ENCODE measurements around the gene NUP98. TPM values are rescaled to one million over a fixed set of nuclear protein-coding genes. Genes with fewer than 3 reads are reported as not detected.
"Not testable (repeated sequence)": the region's sequence is repeated elsewhere in the genome, so short reads cannot be mapped to it uniquely, and the experiment has no call there.

Gene NUP98
- total RNA-seq, 4 donors from 2014 or later = 55.1 to 189 (median 123) TPM

GRCh38 chr11:3659595-3660515 is 137.5 kb downstream of the NUP98 start:
- no peaks in the 10 kb centered on the region for H3K36me3 ChIP-seq
- TF ChIP-seq POLR2A (IDR thresholded peaks at IDR 0.05) = no peak
- no peak for TF ChIP-seq CTCF (IDR thresholded peaks at IDR 0.05)
- no peaks in the 10 kb centered on the region for H3K9me3 ChIP-seq
- DNase-seq = no peak
- H3K27ac ChIP-seq = no peak overlapping the region
- no peaks in the 10 kb centered on the region for H3K27me3 ChIP-seq
- H3K4me1 ChIP-seq = no peaks in the 10 kb centered on the region
- no peak overlapping the region for H3K4me3 ChIP-seq
- intact Hi-C loops (cut with DNase I; ENCODE audit: low total_unique reads) = no loop called here

- TF ChIP-seq CTCF (IDR thresholded peaks at IDR 0.05) (no peak), POLR2A (IDR thresholded peaks at IDR 0.05) (no peak)
- intact Hi-C loops (cut with DNase I; ENCODE audit: low total_unique reads) = no loop called here
- no peaks in the 10 kb centered on the region for H3K36me3 ChIP-seq
Observed at GRCh38 chr11:3658252-3658651, 139.1 kb downstream of the NUP98 start.

GRCh38 chr11:3657331-3657730 is 140.0 kb downstream of the NUP98 start:
- H3K27me3 ChIP-seq; H3K4me3 ChIP-seq; H3K9me3 ChIP-seq; H3K4me1 ChIP-seq; DNase-seq; H3K36me3 ChIP-seq; intact Hi-C loops (cut with DNase I; ENCODE audit: low total_unique reads); H3K27ac ChIP-seq: not testable (repeated sequence)

More at GRCh38 chr11:3658252-3658651, 139.1 kb downstream of the NUP98 start:
- Histone ChIP-seq H3K4me3 (no peak overlapping the region), H3K9me3 (no peaks in the 10 kb centered on the region), H3K27me3 (no peaks in the 10 kb centered on the region), H3K4me1 (no peaks in the 10 kb centered on the region), H3K27ac (no peak overlapping the region)
- DNase-seq = no peak

- no peaks in the 10 kb centered on the region for H3K36me3 ChIP-seq
- intact Hi-C loops (cut with DNase I; ENCODE audit: low total_unique reads) = no loop called here
- no peak overlapping the region for H3K27ac ChIP-seq
- DNase-seq = no peak
- H3K9me3 ChIP-seq = no peaks in the 10 kb centered on the region
- no peak for TF ChIP-seq CTCF (IDR thresholded peaks at IDR 0.05)
- no peak for TF ChIP-seq POLR2A (IDR thresholded peaks at IDR 0.05)
- no peaks in the 10 kb centered on the region for H3K27me3 ChIP-seq
- H3K4me3 ChIP-seq = no peak overlapping the region
- H3K4me1 ChIP-seq = no peaks in the 10 kb centered on the region
Observed at GRCh38 chr11:3655547-3655946, 141.8 kb downstream of the NUP98 start.

GRCh38 chr11:3652514-3652913 is 144.8 kb downstream of the NUP98 start:
- intact Hi-C loops (cut with DNase I; ENCODE audit: low total_unique reads); DNase-seq; H3K9me3 ChIP-seq; H3K27me3 ChIP-seq; H3K36me3 ChIP-seq; H3K4me3 ChIP-seq; H3K4me1 ChIP-seq; H3K27ac ChIP-seq: not testable (repeated sequence)

- H3K9me3 ChIP-seq; H3K4me3 ChIP-seq; H3K27ac ChIP-seq; H3K27me3 ChIP-seq; DNase-seq; intact Hi-C loops (cut with DNase I; ENCODE audit: low total_unique reads); H3K4me1 ChIP-seq; H3K36me3 ChIP-seq: not testable (repeated sequence)
Observed at GRCh38 chr11:3649374-3649773, 148.0 kb downstream of the NUP98 start.

- DNase-seq; H3K4me1 ChIP-seq; H3K36me3 ChIP-seq; H3K27ac ChIP-seq; H3K27me3 ChIP-seq; intact Hi-C loops (cut with DNase I; ENCODE audit: low total_unique reads); H3K9me3 ChIP-seq; H3K4me3 ChIP-seq: not testable (repeated sequence)
Observed at GRCh38 chr11:3648843-3649242, 148.5 kb downstream of the NUP98 start.

Measured in uterus (tissue), 4 donors.